Esophagus muscularis mucosa (tissue), 4 donors: ENCODE data around the gene PRSS33. TPM values are rescaled to one million over a fixed set of nuclear protein-coding genes. Genes with fewer than 3 reads are reported as not detected.

ENCODE experiments used
- DNase-seq: peaks from one replicate; pipeline ENCODE4 v3.0.0-alpha.2; 2017; ENCODE audit errors: extremely low spot score
- H3K27ac ChIP-seq, 4 donors: fragments of 200-600 bp; sonication (generic); replicated peaks in 1 of 4; 1 replicate in 3 of 4; 2 replicates in 1 of 4; pipeline ENCODE4 v1.5.1; 2016 to 2019; ENCODE audit warnings: mild to moderate bottlenecking in 1 of 4
- H3K27me3 ChIP-seq, 4 donors: fragments of 200-600 bp; sonication (generic); one replicate each; pipeline versions ENCODE4 v1.5.1 to v1.6.0; 2016 to 2019
- H3K36me3 ChIP-seq, 4 donors: fragments of 200-600 bp; sonication (generic); one replicate each; pipeline ENCODE4 v1.5.1; 2016 to 2019
- H3K4me1 ChIP-seq, 4 donors: fragments of 200-600 bp; sonication (generic); one replicate each; pipeline ENCODE4 v1.5.1; 2016 to 2019
- H3K4me3 ChIP-seq, 4 donors: fragments of 200-600 bp; sonication (generic); 1 replicate in 2 of 4; 2 replicates in 2 of 4; pipeline ENCODE4 v1.5.1; 2016 to 2019; ENCODE audit warnings: mild to moderate bottlenecking in 4 of 4, moderate library complexity in 1 of 4
- H3K9me3 ChIP-seq, 4 donors: fragments of 200-600 bp; sonication (generic); 1 replicate in 3 of 4; 2 replicates in 1 of 4; pipeline ENCODE4 v1.5.1; 2016 to 2019
- CTCF ChIP-seq, 3 experiments: fragments of 200-600 bp in 2 of 3; fragments of 450-650 bp in 1 of 3; sonication (generic) in 2 of 3; IDR thresholded peaks; one replicate each; pipeline ENCODE4 v1.5.1; 2017 to 2019; ENCODE audit warnings: antibody characterized with exemption in 3 of 3, mild to moderate bottlenecking in 2 of 3, moderate library complexity in 1 of 3
- EP300 ChIP-seq: sonication (generic); formaldehyde crosslinking; IDR thresholded peaks from one replicate; pipeline ENCODE4 v1.6.1; 2017; ENCODE audit warnings: antibody characterized with exemption
- POLR2A ChIP-seq: fragments of 450-650 bp; IDR thresholded peaks from one replicate; pipeline ENCODE4 v1.6.1; 2017; ENCODE audit warnings: antibody characterized with exemption, moderate library complexity, mild to moderate bottlenecking, low read depth
- POLR2AphosphoS5 ChIP-seq, 2 donors: sonication (generic); formaldehyde crosslinking; IDR thresholded peaks; one replicate each; pipeline ENCODE4 v1.6.1; 2017; ENCODE audit warnings: antibody characterized with exemption in 2 of 2
- WGBS: methylation state at CpG from one replicate; pipeline ENCODE4 v1.1.5; 2018; 5-methylcytosine and 5-hydroxymethylcytosine counted together
- intact Hi-C: fragments of 100-400 bp; cut with DNase I; formaldehyde crosslinking; loops from one replicate; pipeline ENCODE4 v1.15.1; 2023
- total RNA-seq, 4 donors: library from RNA; depleted of rRNA; stranded (reverse); fragments of >200 nt; gene quantifications; one replicate each; pipeline versions ENCODE4 v1.1.0 to v1.2.1, GENCODE V29; 2016

PRSS33 gene
- total RNA-seq, 4 donors from 2014 or later, result not detected

DNA sequence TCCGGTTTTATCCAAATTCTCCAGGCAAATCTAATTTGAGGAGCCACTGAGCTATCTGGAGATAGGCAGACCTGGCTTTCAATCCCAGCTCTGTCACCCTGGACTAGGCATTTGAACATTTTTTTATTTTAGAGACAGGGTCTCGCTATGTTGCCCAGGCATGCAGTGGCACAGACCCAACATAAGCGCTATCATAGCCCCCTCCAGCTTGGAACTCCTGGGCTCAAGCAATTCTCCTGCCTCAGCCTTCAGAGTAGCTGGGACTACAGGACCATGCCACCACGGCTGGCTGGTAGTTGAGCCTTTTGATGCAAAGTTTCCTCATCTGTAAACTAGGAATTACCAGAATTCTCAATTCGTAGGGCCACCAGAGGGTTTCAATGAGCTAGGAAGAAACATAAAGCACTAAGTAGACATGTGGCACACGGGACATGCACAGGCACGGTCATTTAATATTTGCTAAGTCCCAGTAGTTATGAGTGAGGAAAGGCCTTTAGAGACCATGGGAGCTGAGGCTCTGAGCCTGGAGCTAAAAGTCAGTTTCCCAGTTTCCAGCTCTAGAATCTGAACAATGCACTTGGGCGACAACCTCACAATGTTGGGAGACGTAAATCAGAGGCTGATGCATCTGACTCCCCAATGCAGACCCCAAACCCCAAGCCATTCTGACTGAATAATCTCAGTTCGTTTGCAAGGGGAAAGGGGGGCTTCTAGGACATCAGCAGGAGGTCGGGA lies 11.4 kb downstream of the PRSS33 start:
- DNase-seq, result no peak
- Histone ChIP-seq H3K9me3 (no peaks in the 10 kb centered on the region), H3K36me3 (peaks cover 13 to 44% (median 41%) of the 10 kb centered on the region in 4 donors), H3K4me3 (peak overlapping the region; percentile 84 to 93 (median 88)), H3K27me3 (no peaks in the 10 kb centered on the region), H3K27ac (peak overlapping the region; percentile 86 to 100 (median 98)), H3K4me1 (peaks cover 24 to 55% (median 45%) of the 10 kb centered on the region in 4 donors)
- TF ChIP-seq POLR2A, result no peak
- TF ChIP-seq POLR2AphosphoS5 (IDR thresholded peaks at IDR 0.05), result no peak
- no peak for TF ChIP-seq EP300
- TF ChIP-seq CTCF (IDR thresholded peaks at IDR 0.05), result no peak
- intact Hi-C loops, result loop anchor here (2.0 to 10.0 kb wide), 2 partner anchors 51 to 149 kb away; no protein-coding TSS in a partner anchor
- 32% methylated on average over 11 of the region's 11 CpGs for WGBS

GRCh38 chr16:2775131-2775716 lies 12.1 kb downstream of the PRSS33 start:
- no peaks in the 10 kb centered on the region for H3K9me3 ChIP-seq
- intact Hi-C loops, result loop anchor here (2.0 to 10.0 kb wide), 2 partner anchors 50 to 150 kb away; no protein-coding TSS in a partner anchor
- TF ChIP-seq POLR2A, result no peak
- TF ChIP-seq EP300, result no peak
- TF ChIP-seq POLR2AphosphoS5 (IDR thresholded peaks at IDR 0.05), result no peak
- TF ChIP-seq CTCF (IDR thresholded peaks at IDR 0.05), result no peak
- peaks cover 20 to 51% (median 48%) of the 10 kb centered on the region in 4 donors for H3K36me3 ChIP-seq
- no peak overlapping the region for H3K4me3 ChIP-seq
- no peaks in the 10 kb centered on the region for H3K27me3 ChIP-seq
- H3K27ac ChIP-seq, result peak overlapping the region in 1 of 4 donors; percentile 16
- WGBS, result 71% methylated on average over 7 of the region's 7 CpGs
- no peak for DNase-seq
- peaks cover 24 to 62% (median 51%) of the 10 kb centered on the region in 4 donors for H3K4me1 ChIP-seq

- no peak overlapping the region for H3K4me3 ChIP-seq
- no peak for TF ChIP-seq POLR2AphosphoS5 (IDR thresholded peaks at IDR 0.05)
- intact Hi-C loops, result loop anchor here (2.0 to 10.0 kb wide), 2 partner anchors 50 to 150 kb away; no protein-coding TSS in a partner anchor
- H3K36me3 ChIP-seq, result peaks cover 29 to 60% (median 57%) of the 10 kb centered on the region in 4 donors
- H3K4me1 ChIP-seq, result peaks cover 24 to 67% (median 58%) of the 10 kb centered on the region in 4 donors
- H3K27ac ChIP-seq, result peak overlapping the region in 1 of 4 donors; percentile 7
- no peaks in the 10 kb centered on the region for H3K9me3 ChIP-seq
- no peak for DNase-seq
- 83% methylated on average over 6 of the region's 7 CpGs for WGBS
- no peaks in the 10 kb centered on the region for H3K27me3 ChIP-seq
Observed at GRCh38 chr16:2774161-2774891, 13.0 kb downstream of the PRSS33 start.

GRCh38 chr16:2773188-2773968 lies 14.0 kb downstream of the PRSS33 start:
- DNase-seq, result no peak
- peaks cover 39 to 69% (median 66%) of the 10 kb centered on the region in 4 donors for H3K36me3 ChIP-seq
- peaks cover 27 to 64% (median 60%) of the 10 kb centered on the region in 4 donors for H3K4me1 ChIP-seq
- no peak overlapping the region for H3K4me3 ChIP-seq
- H3K27ac ChIP-seq, result peak overlapping the region in 1 of 4 donors; percentile 54
- no peaks in the 10 kb centered on the region for H3K27me3 ChIP-seq
- no peaks in the 10 kb centered on the region for H3K9me3 ChIP-seq
- 83% methylated on average over 9 of the region's 12 CpGs for WGBS
- intact Hi-C loops, result loop anchor here (2.0 to 10.0 kb wide), 2 partner anchors 21 to 151 kb away; partner anchors contain the start of gene SRRM2
- TF ChIP-seq POLR2A (no peak), POLR2AphosphoS5 (IDR thresholded peaks at IDR 0.05) (no peak), CTCF (IDR thresholded peaks at IDR 0.05) (no peak), EP300 (no peak)
